ENCODE measurements around the gene PMPCA.

Gene PMPCA, protein sequence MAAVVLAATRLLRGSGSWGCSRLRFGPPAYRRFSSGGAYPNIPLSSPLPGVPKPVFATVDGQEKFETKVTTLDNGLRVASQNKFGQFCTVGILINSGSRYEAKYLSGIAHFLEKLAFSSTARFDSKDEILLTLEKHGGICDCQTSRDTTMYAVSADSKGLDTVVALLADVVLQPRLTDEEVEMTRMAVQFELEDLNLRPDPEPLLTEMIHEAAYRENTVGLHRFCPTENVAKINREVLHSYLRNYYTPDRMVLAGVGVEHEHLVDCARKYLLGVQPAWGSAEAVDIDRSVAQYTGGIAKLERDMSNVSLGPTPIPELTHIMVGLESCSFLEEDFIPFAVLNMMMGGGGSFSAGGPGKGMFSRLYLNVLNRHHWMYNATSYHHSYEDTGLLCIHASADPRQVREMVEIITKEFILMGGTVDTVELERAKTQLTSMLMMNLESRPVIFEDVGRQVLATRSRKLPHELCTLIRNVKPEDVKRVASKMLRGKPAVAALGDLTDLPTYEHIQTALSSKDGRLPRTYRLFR

DNA sequence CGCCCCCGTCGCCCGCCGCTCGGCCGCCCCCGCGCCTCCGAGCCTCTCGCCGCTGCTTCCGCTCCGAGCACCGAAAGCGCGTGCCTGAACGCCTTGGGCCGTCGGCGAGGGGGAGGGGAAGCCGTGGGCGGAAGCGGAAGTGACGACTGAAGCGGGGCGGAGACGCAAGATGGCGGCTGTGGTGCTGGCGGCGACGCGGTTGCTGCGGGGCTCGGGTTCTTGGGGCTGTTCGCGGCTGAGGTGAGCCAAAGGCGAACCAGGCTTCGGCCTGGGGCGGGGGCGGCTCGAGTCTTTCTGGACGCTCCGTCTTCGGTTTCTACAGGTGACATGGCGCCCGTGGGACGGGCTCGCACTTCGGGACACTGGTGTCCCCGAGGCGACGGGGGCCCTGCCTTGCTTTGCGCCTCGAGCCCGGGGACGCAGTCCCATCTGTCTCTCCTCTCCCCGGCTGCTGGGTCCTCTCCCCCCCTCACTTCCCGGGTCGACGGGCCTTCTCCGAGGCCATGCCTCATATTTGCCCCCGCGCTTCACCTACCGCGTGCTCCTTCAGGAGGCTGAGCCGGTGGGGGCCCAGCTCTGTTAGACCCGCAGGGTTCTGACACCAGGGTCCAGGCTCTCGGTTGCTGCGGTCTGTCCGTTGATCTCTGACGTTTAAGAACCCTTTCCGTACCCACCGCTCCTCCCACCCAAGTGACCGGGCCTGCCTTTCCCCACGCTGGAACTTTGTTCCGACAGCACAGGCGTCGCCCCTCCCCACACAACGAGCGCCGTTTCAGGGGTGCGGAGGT is at the start of gene PMPCA, which contains the start of gene ENTR1:
TSS of gene PMPCA (plus strand) at position 159 of the 788 bp plus-strand sequence. CDS start at position 170, 11 bp downstream.
TSS of gene ENTR1 (minus strand) at position 115 of the 788 bp plus-strand sequence. CDS start 217 bp downstream, outside the sequence.
- DNase-seq (ENCODE audit: low read depth in 2 of 2), result peak; percentile 90 to 91

GRCh38 chr9:136361047-136361753 is 49.3 kb upstream of the PMPCA start:
- DNase-seq (ENCODE audit: low read depth in 2 of 2), result no peak

- no peak for DNase-seq (ENCODE audit: low read depth in 2 of 2)
Measured at GRCh38 chr9:136361754-136362449, 48.6 kb upstream of the PMPCA start.

GRCh38 chr9:136362450-136362784 is 48.0 kb upstream of the PMPCA start:
- DNase-seq (ENCODE audit: low read depth in 2 of 2), result no peak

- peak; percentile 90 to 91 for DNase-seq (ENCODE audit: low read depth in 2 of 2)
Measured at GRCh38 chr9:136363106-136363948, 47.1 kb upstream of the PMPCA start, which contains the start of gene DNLZ. DNLZ (minus strand) TSS chr9:136363744; CDS start chr9:136363714, 30 bp downstream.

- DNase-seq (ENCODE audit: low read depth in 2 of 2), result no peak
Measured at GRCh38 chr9:136363949-136364748, 46.3 kb upstream of the PMPCA start.

- DNase-seq (ENCODE audit: low read depth in 2 of 2), result no peak
Measured at GRCh38 chr9:136364942-136365774, 45.3 kb upstream of the PMPCA start.

DNA sequence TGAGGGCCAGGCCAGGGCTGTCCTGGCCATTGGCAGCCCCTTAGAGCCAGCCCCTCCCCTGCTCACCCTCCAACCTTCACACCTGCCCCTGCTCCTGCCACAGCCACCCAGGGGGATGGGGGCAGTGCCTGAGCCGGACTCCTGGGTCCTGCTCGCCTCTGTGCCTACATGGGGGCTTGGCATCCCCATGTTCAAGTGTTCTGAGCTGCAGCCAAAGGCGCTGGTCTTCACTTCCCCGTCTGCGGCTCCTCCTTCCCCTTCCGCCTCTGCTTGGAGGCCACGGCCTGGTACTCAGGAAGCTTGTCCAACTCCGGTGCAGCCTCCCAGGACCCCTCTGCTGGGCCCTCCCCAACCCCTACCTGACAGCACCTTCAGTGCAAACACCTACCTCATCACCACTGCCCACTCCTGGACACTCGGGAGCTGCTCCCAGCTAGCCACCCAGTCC is 44.7 kb upstream of the PMPCA start:
- DNase-seq (ENCODE audit: low read depth in 2 of 2), result no peak

- DNase-seq (ENCODE audit: low read depth in 2 of 2), result no peak
Measured at GRCh38 chr9:136366826-136367225, 43.6 kb upstream of the PMPCA start.

DNA sequence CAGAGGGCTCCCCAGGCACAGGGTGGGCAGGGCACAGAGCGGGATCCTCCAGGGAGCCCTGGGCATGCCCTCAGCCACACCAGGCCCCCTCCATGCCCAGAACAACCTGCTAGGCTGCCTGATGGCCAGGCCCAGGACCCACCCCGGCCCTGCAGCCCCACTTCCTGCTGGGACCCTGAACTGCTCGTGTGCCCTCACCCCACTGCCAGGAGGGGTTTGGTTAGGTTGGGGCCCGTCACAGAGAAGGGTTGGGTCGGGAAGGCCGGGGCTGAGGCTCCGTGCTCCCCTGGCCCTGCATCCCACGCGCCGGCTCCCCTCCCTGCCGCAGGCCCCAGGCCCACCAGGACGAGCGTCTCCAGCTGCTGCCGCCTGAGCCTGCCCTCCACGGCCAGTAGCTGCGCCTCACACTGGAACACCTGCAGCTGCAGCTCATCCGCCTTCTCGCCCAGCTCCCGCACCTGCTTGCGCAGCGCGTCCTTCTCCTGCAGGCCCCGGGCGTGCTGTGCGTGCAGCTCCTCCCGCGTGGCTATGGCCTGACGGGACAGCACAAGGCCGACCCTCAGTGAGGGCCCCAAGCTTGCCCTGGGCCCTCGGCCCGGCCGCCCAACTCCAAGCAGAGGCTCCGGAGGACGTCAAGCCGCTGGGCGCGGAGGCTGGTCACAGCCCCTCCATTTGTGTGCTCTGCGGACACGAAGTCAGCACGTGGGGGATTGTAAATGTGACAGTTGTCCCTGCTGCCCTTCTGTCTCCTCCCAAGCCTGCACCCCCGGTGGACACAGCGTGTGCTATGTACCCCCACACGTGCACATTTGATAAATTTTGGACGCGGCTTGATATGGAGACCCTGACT is 42.9 kb upstream of the PMPCA start:
- no peak for DNase-seq (ENCODE audit: low read depth in 2 of 2)

DNA sequence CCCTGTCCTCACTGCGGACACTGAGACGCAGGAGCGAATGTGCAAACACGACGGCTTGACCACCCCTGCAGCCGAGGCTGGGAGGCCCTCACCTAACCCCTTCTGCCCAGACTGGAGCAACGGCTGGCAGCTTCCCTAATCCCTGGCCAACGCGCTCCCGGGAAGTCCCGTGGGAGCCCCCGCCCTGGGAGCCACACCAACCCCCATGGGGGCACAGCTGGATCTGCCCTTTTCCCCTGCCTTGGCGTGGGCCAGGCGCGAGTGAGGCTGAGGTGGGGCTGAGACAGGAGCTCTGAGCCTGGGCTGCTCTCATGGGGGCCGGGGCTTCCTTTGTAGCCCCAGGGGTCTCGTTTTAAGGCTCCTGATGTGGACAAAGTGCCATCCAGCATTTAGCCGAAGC is 42.3 kb upstream of the PMPCA start:
- no peak for DNase-seq (ENCODE audit: low read depth in 2 of 2)

DNA sequence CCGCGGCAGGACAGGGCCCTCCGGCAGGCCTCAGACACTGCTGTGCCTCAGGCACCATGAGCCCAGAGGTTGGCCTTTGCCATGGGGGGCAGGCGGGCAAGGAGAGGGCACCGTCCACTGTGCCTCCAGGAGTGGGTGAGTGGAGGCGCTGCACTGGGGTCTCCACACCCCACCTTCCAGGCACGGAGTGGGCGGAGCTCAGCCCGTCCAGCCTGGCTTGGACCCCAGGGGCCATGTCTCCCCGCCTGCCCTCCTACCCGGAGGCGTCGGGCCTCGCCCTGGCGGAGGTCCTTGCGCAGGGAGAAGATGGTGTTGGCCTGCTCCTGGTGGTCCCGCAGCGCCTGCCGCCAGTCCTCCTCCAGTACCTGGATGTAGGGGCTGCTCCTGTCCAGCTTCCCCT is 40.4 kb upstream of the PMPCA start:
- no peak for DNase-seq (ENCODE audit: low read depth in 2 of 2)

DNA sequence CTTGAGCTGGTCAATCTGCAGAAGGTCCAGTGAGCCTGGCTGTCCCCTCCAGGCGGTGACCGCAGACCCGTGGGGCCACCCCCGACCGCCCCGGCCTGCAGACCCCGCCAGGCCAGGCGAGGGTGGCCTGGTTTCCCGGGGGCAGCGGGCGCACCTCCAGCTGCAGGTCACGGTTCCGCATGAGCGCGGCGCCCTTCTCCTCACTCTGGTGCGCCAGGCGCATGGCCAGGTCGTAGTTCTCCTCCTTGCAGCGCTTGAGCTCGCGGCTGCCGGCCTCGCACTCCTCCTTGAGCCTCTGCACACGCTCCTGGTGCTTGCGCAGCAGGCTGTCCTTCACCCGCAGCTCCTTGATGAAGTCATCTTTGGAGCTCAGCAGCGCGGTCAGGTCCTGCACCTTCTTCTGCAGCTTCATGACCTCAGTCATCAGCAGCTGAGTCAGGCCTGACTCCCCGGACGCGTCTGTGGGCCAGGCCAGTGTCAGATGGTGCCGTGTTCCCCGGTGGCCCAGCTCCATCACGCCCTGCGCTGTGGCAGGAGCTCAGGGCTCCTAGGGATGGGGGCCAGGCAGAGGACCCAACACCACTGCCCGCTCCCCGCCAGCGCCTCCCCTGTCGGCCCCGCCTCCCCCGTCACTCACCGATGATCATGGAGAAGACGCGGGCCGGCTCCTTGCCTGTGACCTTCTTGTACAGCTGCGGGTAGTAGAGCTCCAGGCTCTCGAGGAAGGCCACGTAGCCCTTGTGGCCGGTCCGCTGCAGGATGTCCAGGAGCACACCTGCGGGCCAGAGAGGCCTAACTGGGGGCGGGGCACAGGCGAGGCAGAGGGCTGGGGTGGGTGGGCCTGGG is 39.5 kb upstream of the PMPCA start:
- no peak for DNase-seq (ENCODE audit: low read depth in 2 of 2)

- DNase-seq (ENCODE audit: low read depth in 2 of 2), result no peak
Measured at GRCh38 chr9:136371533-136371880, 39.0 kb upstream of the PMPCA start.

DNA sequence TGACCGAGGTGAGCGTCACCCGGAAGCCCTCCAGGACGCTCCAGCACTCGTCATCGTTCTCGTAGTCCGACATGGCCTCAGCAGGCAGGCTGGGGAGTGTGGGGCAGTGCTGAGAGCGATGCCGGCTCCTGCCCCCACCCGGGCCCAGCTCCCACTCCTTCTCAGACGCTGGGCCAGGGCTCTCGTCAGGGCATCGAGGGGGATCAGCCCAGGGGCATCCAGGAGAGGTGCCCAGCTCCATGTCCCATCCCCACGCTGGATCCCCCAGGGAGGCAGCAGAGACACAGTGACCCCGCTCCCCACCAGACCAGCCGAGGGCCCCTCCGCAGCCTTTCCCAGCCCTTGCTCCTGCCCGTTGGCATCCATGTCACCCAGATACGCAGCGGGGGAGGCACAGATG is 38.5 kb upstream of the PMPCA start:
- DNase-seq (ENCODE audit: low read depth in 2 of 2), result no peak

DNA sequence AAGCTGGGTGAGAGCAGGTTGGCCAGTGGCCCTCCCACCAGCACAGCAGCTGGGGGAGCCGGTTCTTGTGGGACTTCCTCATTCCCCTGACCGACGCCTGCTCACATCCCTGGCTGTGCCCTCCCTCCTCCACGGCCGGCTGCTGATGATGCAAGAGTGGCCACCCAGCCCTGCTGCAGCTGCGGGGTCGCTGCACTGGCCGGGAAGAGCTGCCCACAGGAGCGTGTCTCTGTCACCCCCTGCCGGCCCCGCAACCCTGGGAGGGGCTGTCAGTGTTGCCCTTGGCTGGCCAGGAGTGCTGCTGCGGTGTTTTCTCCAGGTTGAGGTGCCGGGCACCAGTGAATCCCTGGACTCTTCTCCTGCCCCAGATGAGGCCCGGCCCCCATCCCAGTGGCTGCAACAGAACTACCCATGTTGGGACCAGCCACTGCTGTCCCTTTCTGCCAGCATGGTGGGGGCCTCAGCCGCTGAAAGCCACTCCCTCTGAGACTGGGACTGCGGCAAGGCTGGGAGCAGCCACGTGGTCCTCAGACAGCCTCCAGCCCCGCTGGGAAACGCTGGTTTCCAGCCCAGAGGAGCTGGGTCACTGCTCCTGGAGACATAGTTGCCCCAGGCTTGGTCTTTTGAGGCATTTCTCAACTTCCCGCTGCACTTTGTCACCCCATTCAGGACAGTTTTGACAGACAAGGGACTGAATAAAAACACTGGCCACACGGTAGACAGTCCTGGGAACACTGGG is 37.7 kb upstream of the PMPCA start:
- no peak for DNase-seq (ENCODE audit: low read depth in 2 of 2)
